ENCODE measurements around the gene ZNF579. TPM values are rescaled to one million over a fixed set of nuclear protein-coding genes. Genes with fewer than 3 reads are reported as not detected.

The ZNF579 gene
- total RNA-seq, 1 experiment from 2014 or later = 12.6 TPM

GRCh38 chr19:55616395-55616875 lies 35.8 kb upstream of the ZNF579 start:
- no peak for DNase-seq (ENCODE audit: unreplicated experiment)
- Mint-ChIP-seq H3K27ac (ENCODE audit: low read depth, unreplicated experiment) (no peak overlapping the region), H3K9me3 (ENCODE audit: unreplicated experiment) (no peaks in the 10 kb centered on the region), H3K4me3 (ENCODE audit: unreplicated experiment) (no peak overlapping the region), H3K36me3 (ENCODE audit: insufficient read depth, unreplicated experiment) (peaks cover 37% of the 10 kb centered on the region), H3K27me3 (ENCODE audit: insufficient read depth, unreplicated experiment) (no peaks in the 10 kb centered on the region), H3K4me1 (ENCODE audit: insufficient read depth, unreplicated experiment) (no peaks in the 10 kb centered on the region)
- ChIA-PET CTCF (no interaction called here), POLR2A (no interaction called here)
- intact Hi-C loops (cut with micrococcal nuclease) = no loop called here
- no TSS peak for BruUV-seq (replicated peaks)
- no peak for TF ChIP-seq CTCF (IDR thresholded peaks at IDR 0.05; ENCODE audit: unreplicated experiment)

- no peak for TF ChIP-seq CTCF (IDR thresholded peaks at IDR 0.05; ENCODE audit: unreplicated experiment)
- Mint-ChIP-seq H3K27ac (ENCODE audit: low read depth, unreplicated experiment) (no peak overlapping the region), H3K4me1 (ENCODE audit: insufficient read depth, unreplicated experiment) (no peaks in the 10 kb centered on the region), H3K36me3 (ENCODE audit: insufficient read depth, unreplicated experiment) (peaks cover 37% of the 10 kb centered on the region), H3K9me3 (ENCODE audit: unreplicated experiment) (no peaks in the 10 kb centered on the region), H3K27me3 (ENCODE audit: insufficient read depth, unreplicated experiment) (no peaks in the 10 kb centered on the region), H3K4me3 (ENCODE audit: unreplicated experiment) (no peak overlapping the region)
- CTCF ChIA-PET = no interaction called here
- DNase-seq (ENCODE audit: unreplicated experiment) = no peak
- POLR2A ChIA-PET = interaction anchor here (0.7 kb wide), 1 partner anchor 14 kb away, joined by 3 read pairs; no protein-coding TSS in a partner anchor
- intact Hi-C loops (cut with micrococcal nuclease) = no loop called here
- no TSS peak for BruUV-seq (replicated peaks)
Observed at GRCh38 chr19:55615543-55616394, 35.1 kb upstream of the ZNF579 start.

- no peaks in the 10 kb centered on the region for H3K4me1 Mint-ChIP-seq (ENCODE audit: insufficient read depth, unreplicated experiment)
- CTCF ChIA-PET = no interaction called here
- POLR2A ChIA-PET = no interaction called here
- H3K4me3 Mint-ChIP-seq (ENCODE audit: unreplicated experiment) = no peak overlapping the region
- intact Hi-C loops (cut with micrococcal nuclease) = no loop called here
- H3K36me3 Mint-ChIP-seq (ENCODE audit: insufficient read depth, unreplicated experiment) = peaks cover 28% of the 10 kb centered on the region
- DNase-seq (ENCODE audit: unreplicated experiment) = no peak
- H3K9me3 Mint-ChIP-seq (ENCODE audit: unreplicated experiment) = no peaks in the 10 kb centered on the region
- TF ChIP-seq CTCF (IDR thresholded peaks at IDR 0.05; ENCODE audit: unreplicated experiment) = no peak
- no peaks in the 10 kb centered on the region for H3K27me3 Mint-ChIP-seq (ENCODE audit: insufficient read depth, unreplicated experiment)
- H3K27ac Mint-ChIP-seq (ENCODE audit: low read depth, unreplicated experiment) = no peak overlapping the region
- BruUV-seq (replicated peaks) = no TSS peak
Observed at GRCh38 chr19:55614711-55615542, 34.3 kb upstream of the ZNF579 start.
